ENCODE data around the gene NTRK3.

GRCh38 chr15:88048237-88048636 lies 208.3 kb downstream of the NTRK3 start:
- TF ChIP-seq CTCF (IDR thresholded peaks at IDR 0.05): no peak
- TF ChIP-seq POLR2A (IDR thresholded peaks at IDR 0.05): no peak

All from testis (tissue), 2 donors.